Endometrium (tissue), 2 donors: Measurements from ENCODE around the gene WFDC12.

Source experiments
- FAIRE-seq: peaks from 2 replicates; lab custom pipeline; 2012; peaks lifted over from hg19 to GRCh38; lab: Jason Lieb, UNC
- donor health status: control.
- donor health status: control.

WFDC12 gene

GRCh38 chr20:45114465-45115385 lies 9.5 kb downstream of the WFDC12 start, which contains the start of gene WFDC5:
TSS of gene WFDC5 (minus strand) at chr20:45115174. CDS start at chr20:45115083, 91 bp downstream.
- no peak for FAIRE-seq

GRCh38 chr20:45113865-45114264 lies 10.4 kb downstream of the WFDC12 start:
- no peak for FAIRE-seq

- FAIRE-seq: no peak
These were observed 11.5 kb downstream of the WFDC12 start for GRCh38 chr20:45112754-45113153.

DNA sequence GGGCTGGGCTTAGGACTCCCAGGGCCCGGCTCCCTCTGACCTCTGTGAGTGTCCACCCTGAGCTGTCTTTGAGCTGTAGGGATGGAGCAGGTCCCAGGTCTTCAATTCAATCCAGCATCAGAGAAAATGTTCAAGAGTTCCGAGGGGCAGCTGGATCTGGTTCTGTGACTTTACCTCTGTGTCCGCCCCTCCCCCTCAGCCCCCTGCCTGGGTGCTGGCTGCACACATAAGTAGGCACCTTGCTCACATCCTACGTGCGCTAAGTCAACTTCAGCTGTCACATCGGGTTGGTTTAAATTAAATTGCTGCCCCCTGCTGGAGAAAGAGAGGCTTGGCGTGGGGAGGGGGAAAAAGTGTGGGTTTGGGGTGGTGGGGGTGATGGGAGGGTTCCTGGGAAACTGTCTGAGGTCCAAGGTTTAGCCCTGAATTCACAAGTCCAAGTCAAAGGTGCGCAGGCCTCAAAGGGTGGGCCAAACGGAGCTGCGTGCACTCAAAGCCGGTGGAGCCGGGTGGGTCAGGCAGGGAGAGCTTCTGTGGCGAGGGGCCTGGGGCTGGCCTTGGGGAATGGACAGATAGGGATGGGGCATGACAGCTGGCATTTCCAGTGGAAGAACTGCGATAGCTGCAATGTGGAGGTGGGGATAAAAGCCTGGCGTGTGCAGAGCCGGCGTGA lies 12.3 kb downstream of the WFDC12 start:
- no peak for FAIRE-seq

DNA sequence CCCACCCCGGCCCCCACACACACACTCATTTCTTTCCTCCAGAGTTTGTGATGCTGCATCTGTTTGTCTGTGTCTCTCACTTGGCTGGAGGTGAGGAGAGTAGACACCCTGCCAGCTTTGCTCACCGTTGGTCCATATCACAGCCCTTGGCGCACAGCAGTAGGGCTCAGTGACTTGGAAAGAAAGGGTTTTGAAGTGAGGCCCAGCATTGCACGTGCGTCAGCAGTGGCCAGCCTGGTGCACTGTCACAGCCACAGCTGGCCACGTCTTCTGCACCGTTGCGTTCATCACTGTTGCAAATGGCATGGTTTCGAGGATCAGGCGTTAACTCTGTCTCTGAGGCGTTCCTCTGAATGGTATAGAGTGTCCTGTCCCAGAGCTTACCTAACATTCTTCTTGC lies 13.0 kb downstream of the WFDC12 start:
- FAIRE-seq: no peak

DNA sequence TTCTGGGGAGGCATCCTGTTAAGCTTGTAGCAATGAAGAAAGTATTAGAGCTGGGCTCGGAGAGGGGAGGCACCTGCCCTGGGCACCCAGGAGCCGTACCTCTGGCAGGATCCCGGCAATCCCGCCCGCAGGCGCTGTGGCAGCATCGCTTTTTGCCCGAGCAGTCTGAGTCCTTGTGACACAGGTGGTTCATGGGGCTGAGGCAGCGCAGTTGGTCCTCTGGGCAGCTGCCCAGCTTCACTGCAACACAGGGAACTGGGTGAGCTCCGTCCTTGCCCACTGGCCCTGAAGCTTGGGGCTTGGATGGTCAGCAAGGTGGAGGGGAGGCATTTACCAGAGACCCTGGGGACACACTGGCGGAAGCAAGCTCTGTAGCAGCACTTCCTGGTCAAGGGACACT lies 14.0 kb downstream of the WFDC12 start:
- FAIRE-seq: no peak

- FAIRE-seq: no peak
These were observed 14.6 kb downstream of the WFDC12 start for GRCh38 chr20:45109634-45110033.

DNA sequence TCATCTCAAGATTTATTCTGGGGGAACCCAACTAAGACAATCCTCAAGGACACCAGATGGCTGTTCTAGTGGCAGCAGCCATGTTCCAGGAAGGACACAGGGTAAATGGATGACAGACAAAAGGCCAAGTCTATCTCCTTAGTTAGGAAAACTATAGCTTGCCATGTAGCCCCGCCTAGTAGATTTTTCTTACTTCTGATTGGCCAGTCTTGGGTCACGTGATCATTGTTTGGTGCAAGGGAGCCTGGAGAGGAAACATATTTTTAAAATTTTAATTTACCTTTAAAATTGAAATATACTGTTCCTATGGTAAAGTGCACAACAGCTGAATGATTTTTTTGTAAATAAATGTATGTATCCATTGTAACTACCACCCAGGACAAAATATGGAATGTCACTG lies 18.9 kb downstream of the WFDC12 start:
- FAIRE-seq: no peak

DNA sequence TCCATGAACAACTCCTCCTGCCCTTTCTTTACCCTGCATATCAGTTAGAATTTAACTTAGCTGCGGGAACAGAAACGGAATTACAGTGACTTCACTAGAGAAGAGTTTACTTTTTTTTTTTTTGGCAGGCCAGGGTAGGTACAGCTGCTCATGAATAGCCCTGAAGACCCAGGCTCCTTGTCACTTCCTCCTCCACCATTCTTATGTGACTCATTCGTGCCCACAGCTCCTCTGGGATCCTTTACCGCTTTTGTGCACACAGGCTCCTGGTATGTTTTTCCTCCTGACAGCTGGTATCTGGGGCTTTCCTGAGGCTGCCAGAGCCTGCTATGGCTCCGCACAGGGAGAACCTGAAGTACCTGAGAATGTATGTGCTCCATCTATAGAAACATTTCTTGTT lies 19.5 kb downstream of the WFDC12 start:
- FAIRE-seq: no peak

DNA sequence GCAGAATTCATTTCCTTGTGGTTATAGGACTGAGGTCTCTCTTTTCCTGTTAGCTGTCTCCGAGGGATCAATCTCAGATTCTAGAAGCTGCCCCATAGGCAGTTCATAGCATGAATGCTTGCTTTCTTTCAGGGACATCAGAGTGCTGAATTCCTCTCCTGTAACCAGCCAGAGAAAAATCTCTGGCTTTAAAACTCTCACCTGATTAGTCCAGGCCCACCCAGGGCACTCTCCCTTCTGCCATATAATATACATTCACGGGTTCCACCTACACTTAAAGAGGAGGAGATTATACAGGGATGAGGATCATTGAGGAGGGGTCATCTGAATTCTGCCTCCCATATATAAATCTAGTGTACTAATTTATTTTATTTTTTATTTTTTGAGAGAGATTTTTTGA lies 21.2 kb downstream of the WFDC12 start:
- no peak for FAIRE-seq

GRCh38 chr20:45101333-45101850 lies 22.9 kb downstream of the WFDC12 start:
- FAIRE-seq: no peak

GRCh38 chr20:45100563-45101245 lies 23.6 kb downstream of the WFDC12 start, which contains the start of gene KCNS1:
TSS of gene KCNS1 (minus strand) at chr20:45101127. CDS start at chr20:45099236, 1,891 bp downstream.
- FAIRE-seq: no peak

DNA sequence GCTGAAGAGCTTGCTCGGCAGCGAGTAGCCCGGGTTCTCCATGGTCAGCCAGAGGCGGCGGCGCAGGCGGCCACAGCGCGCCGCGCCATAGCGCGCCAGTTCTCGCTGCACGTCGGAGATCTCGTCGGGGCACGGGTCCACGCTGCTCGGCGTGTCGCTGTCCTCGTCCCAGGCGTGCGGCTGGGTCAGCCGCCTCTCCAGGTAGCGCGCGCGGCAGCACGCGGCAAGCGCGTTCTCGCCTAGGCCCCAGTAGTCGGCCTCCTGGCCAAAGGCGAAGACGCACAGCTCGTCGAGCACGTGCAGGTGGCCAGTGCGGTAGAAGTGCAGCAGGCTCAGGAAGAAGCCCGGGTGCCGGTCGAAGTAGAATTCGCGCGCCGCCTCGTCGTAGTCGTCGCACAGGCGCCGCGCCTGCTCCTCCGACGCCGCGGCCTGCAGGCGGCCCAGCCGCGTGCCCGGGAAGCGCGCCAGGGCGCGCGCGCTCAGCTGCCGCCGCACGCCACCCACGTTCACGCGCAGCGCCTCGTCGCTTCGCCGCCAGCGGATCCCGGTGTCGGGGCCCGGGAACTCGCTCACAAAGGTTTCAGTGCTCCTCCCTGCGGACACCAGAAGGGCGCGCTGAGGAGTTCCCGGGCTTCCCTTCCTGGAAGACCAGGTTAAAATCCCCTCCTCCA lies 26.0 kb downstream of the WFDC12 start:
- no peak for FAIRE-seq

DNA sequence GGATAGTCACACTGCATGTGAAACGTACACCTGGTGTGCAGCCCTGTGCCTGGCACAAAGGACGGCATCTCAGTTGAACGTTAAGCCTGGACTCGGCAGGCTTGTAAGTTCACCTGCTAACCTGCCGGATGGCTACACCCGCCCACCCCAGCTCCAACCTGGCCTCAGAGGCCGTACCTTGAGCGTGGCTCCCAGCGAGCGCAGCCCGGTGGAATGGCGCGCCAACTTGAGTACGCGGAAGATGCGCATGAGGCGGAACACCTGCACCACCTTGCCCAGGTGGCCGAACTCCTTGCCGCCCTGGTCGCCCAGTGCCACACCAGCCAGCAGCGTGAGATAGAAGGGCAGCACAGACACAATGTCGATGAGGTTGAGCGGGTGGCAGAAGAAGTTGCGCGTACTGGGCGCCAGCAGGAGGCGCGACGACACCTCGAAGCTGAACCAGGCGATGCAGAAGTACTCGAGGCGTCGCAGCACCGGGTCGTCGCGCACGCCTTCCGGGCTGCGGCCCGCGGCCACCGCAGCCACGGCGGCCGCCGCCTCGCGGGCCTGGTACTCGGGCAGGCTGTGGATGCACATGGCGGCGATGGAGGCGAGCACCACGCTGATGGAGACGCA lies 26.7 kb downstream of the WFDC12 start:
- no peak for FAIRE-seq

DNA sequence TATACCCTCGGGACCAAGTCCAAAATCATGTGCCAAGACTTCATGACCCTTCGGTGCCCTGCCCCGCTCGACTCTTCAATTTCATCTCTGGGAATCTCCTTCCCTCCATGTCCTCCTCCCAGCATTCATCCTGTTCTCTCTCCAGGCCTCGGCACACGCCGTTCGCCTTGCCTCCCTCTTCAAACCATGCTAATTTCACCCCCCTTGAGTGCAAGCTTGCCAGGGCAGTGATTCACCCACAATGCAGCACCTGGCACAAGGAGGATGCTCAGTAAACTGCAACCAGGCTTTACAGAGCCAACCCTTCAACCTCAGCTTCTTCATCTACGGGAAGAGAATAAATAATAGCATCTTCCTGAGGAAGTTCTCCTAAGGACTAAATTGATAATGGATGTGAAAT lies 27.5 kb downstream of the WFDC12 start:
- FAIRE-seq: no peak

DNA sequence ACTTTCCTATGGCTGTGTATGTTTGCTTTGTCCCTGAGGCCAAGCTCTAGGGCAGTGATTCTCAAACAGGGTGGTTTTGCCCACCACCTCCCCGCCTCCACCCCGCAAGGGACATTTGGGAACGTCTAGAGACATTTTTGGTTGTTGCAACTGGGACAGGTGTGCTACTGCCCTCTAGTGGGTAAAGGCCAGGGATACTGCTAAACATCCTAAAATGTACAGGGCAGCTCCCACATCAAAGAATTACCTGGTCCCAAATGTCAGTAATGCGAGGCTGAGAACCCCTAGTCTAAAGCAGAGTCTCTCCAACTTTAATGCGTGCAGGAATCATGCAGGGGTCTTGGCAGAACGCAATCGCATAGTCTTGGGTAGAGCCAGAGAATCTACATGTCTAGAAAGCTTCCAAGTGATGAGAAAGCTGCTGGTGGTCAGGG lies 28.4 kb downstream of the WFDC12 start:
- FAIRE-seq: no peak

DNA sequence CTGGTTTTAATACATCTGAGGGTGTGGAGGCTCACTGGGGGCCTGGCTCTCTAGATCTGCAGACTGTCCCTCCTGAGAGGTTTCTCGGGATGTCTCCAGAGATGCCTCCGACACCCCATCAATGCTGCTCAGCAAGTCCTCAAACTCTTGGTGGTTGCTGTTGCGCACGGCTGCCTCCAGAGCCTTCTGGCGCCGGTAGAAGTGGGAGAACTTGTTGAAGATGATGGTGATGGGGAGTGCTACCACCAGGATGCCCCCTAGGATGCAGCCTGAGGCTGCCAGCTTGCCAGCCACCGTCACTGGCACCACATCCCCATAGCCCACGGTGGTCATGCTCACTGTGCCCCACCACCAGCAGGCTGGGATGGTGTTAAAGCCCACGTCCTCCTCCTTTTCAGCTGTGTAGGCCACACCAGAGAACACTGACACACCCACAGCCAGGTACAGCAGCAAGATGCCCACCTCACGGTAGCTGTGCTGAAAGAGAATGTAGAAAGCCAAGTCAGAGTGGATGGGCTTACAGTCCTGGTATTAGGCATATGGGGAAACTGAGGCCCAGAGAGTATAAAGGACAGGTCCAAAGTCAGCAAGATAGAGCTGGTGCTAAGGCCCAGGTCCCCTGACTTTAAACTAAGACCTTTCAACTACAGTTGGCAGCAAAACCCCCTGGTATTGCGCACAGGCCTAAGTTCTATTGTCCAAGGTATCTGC lies 29.2 kb downstream of the WFDC12 start:
- FAIRE-seq: no peak

GRCh38 chr20:45094201-45094600 lies 30.1 kb downstream of the WFDC12 start:
- FAIRE-seq: no peak

GRCh38 chr20:45092898-45093297 lies 31.4 kb downstream of the WFDC12 start:
- FAIRE-seq: no peak

DNA sequence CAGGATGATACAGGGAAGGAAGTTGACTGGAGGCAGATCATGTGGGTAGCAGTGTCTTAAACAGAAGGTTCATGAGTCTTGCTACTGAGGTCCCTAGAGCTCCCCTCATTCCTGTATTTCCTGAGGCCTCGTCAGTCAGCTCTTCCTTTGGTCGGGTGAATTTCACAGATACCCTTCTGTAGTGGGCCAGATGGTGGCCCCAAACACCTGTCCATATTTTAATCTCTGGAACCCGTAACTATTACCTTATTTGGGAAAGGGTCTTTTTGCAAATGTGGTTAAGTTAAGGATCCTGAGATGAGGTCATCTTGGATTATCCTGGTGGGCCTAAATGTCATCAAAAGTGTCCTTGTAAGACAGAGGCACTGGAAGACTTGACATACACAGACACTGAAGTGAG lies 32.9 kb downstream of the WFDC12 start:
- no peak for FAIRE-seq

GRCh38 chr20:45090481-45090880 lies 33.8 kb downstream of the WFDC12 start:
- no peak for FAIRE-seq
